ENCODE measurements around the gene ACTR10. TPM values are rescaled to one million over a fixed set of nuclear protein-coding genes. Genes with fewer than 3 reads are reported as not detected.

ACTR10 gene
- 71.8 TPM for total RNA-seq
- long read RNA-seq, transcript ACTR10-201 (13 exons, 2,419 nt), result major isoform, 144 of 156 reads
- long read RNA-seq, partial matches to known transcripts, result 3 of 156 reads
- long read RNA-seq, other reads (novel, unspliced or antisense), result 7 of 156 reads

DNA sequence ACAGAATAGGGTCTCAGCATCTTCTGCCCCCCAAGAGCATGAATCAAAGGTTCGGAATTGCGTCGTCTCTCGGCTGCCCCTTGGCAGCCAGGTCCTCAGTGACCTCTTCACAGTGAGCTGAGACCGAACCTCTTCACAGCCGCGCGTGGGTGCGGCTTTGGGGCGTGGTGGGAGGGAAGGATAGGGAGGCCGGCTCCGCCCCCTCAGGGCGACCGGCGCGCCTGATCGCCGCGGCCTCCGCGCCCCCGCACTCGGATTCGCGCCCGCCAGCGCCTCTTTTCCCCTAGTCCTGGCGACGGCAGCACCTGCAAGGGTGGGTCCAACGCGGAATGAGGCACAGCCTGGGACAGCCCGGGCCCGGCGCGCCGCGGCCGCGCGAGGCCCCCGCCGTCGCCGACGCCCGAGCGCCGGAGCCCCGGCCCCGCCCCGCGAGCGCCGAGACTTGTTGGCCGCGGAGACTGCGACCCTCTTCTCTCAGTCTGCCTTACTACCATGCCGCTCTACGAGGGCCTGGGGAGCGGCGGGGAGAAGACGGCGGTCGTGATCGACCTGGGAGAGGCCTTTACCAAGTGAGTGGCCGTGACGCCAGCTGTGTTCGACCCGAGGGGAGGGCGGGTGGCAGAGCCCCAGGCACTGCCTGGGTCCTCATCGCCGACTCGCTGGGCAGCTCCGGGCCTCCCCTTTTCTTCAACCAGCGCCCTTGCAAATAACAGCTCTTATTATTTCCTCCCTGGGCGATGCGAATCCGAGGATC lies at the start of gene ACTR10:
Gene ACTR10 (plus strand): TSS at position 424 of the 754 bp plus-strand sequence. CDS start 69 bp downstream, at position 493.
- H3K27me3 ChIP-seq (ENCODE audit: low read depth), result no peaks in the 10 kb centered on the region
- H3K27ac ChIP-seq (replicated peaks), result peak within 1 kb of the TSS; percentile 96
- TF ChIP-seq, protein P1, sequence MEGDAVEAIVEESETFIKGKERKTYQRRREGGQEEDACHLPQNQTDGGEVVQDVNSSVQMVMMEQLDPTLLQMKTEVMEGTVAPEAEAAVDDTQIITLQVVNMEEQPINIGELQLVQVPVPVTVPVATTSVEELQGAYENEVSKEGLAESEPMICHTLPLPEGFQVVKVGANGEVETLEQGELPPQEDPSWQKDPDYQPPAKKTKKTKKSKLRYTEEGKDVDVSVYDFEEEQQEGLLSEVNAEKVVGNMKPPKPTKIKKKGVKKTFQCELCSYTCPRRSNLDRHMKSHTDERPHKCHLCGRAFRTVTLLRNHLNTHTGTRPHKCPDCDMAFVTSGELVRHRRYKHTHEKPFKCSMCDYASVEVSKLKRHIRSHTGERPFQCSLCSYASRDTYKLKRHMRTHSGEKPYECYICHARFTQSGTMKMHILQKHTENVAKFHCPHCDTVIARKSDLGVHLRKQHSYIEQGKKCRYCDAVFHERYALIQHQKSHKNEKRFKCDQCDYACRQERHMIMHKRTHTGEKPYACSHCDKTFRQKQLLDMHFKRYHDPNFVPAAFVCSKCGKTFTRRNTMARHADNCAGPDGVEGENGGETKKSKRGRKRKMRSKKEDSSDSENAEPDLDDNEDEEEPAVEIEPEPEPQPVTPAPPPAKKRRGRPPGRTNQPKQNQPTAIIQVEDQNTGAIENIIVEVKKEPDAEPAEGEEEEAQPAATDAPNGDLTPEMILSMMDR (IDR thresholded peaks at IDR 0.05; ENCODE audit: borderline replicate concordance), result no peak
- H3K4me3 ChIP-seq, result peak within 1 kb of the TSS; percentile 94
- H3K4me1 ChIP-seq, result peaks cover 28% of the 10 kb centered on the region
- peaks cover 22% of the 10 kb centered on the region for H3K36me3 ChIP-seq
- DNase-seq, result peak; percentile 88
- H3K9me3 ChIP-seq (replicated peaks), result no peaks in the 10 kb centered on the region
- intact Hi-C loops (cut with micrococcal nuclease), result loop anchor here (10.0 kb wide), 1 partner anchor 125 kb away; no protein-coding TSS in a partner anchor

DNA sequence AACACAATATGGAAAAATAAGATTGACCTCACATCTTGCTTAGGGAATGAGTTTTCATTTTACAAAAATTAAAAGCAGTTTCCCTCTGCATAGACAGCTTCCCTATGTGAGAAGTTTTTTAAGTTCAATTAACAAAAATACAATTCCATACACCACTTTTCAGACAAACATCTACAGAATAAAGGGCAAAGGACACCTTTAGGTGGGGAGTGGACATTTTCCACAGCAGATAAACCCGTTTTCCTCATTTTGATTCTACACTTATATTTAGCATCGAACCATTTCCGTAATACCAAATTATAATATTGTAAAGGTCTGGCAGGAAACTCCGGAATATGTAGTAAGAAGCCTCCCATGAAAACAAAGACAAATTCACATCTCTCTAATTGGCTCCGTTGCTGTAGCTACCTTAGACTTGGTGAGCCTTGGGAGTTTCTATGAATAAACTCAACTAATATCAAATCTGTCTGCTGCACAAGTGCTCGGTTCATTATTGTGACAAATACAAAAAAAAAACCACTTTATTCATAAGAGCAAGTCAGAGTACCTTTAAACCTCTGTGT lies 49.6 kb upstream of the ACTR10 start:
- intact Hi-C loops (cut with micrococcal nuclease), result no loop called here
- Histone ChIP-seq H3K27ac (replicated peaks) (no peak overlapping the region), H3K27me3 (ENCODE audit: low read depth) (no peaks in the 10 kb centered on the region), H3K36me3 (no peaks in the 10 kb centered on the region), H3K9me3 (replicated peaks) (no peaks in the 10 kb centered on the region), H3K4me1 (peaks cover 26% of the 10 kb centered on the region), H3K4me3 (peak overlapping the region; percentile 90)
- TF ChIP-seq, protein P1 (IDR thresholded peaks at IDR 0.05; ENCODE audit: borderline replicate concordance), result no peak
- DNase-seq, result no peak

DNA sequence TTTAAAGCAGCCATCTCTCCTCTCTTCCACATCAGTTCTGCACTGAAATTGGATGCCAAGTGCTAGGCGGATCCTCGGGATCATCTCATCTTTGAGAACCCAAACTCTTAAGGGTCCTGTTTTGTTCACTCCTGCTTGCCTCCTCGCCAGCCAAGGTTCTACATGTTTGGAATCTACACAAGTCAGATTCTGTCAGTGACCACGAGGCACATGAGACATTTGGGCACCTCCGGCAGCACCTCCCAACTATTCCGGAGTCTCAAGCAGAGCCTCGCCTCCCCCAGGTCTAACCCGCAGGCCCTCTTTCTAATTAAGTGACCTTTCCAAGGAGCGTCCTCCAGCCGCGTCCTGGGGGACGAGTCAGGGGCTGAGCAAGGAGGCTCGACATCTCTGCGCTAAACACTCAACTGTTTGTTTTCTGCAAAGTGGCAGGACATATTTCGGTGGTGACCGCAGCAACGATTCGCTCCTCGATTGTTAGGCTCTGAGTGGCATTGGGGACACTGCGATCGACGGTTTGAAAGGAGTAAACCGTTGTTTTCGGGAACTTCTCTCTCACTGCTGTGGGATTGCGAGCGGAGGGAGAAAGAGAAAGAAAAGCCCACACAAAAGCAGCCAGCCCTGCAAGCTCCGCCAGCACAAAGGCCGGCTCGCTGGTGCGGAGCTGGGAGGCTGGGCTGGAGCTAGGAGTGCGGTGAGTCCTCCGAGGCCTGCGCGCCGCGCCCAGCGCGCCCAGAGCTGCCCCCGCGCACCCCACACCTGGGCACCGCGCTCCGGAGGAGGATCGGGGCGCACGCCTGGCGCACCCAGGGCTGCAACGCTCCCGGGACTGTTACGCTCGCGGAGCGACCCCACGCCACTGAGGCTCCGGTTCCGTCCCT lies 48.6 kb upstream of the ACTR10 start:
- intact Hi-C loops (cut with micrococcal nuclease), result no loop called here
- Histone ChIP-seq H3K36me3 (no peaks in the 10 kb centered on the region), H3K4me1 (peaks cover 26% of the 10 kb centered on the region), H3K4me3 (peak overlapping the region; percentile 90), H3K27me3 (ENCODE audit: low read depth) (no peaks in the 10 kb centered on the region), H3K9me3 (replicated peaks) (no peaks in the 10 kb centered on the region), H3K27ac (replicated peaks) (peak overlapping the region; percentile 83)
- DNase-seq, result no peak
- TF ChIP-seq, protein P1 (IDR thresholded peaks at IDR 0.05; ENCODE audit: borderline replicate concordance), result no peak

DNA sequence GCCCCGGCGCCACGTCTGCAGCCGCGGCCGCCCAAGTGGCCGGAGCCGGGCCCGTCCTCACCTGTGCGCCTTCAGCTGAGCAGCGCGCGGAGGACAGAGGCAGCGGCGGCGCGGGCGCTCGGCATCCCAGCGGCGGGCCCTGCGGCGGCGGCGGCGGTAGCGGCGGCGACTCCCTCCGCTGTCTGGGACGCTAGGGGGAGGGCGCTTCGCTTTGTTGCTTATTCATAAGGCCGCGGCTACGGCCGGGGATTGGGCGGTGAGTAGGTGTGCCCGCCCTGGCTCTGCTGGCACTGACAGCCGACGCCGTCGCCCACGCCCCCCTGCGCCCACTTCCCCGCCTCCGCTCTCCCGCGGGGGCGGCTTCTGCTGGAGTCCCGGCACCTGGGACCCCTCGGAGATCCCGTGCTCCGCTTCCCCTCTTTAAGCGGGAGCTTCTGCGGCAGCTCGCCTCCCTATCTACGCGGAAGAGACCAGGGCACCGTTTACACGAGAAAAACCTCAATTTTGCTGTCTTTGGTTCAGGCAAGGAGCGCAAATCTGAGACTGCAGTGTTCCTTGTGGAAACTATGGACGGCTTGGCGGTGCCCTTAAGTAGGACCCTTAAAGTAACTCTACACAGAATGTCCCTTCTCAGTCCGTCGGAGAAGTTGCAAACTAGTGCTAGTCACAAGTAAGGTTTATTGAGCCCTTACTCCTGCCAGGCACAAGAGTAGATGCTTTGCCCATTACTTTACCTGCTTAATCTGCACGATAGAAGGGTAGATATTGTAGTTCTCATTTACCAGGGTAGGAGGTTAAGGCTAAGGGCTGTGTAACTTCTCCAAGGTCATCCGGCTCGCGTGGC lies 47.7 kb upstream of the ACTR10 start, which contains the start of gene ARMH4:
Gene ARMH4 (minus strand): TSS at position 200 of the 844 bp plus-strand sequence. CDS start 12,855 bp downstream, outside the sequence.
- H3K36me3 ChIP-seq, result no peaks in the 10 kb centered on the region
- H3K27me3 ChIP-seq (ENCODE audit: low read depth), result no peaks in the 10 kb centered on the region
- H3K9me3 ChIP-seq (replicated peaks), result no peaks in the 10 kb centered on the region
- H3K4me3 ChIP-seq, result peak within 1 kb of the TSS; percentile 90
- peak within 1 kb of the TSS; percentile 83 for H3K27ac ChIP-seq (replicated peaks)
- peaks cover 26% of the 10 kb centered on the region for H3K4me1 ChIP-seq
- DNase-seq, result peak; percentile 85
- TF ChIP-seq, protein P1 (IDR thresholded peaks at IDR 0.05; ENCODE audit: borderline replicate concordance), result peak; percentile 52
- intact Hi-C loops (cut with micrococcal nuclease), result no loop called here
